Smooth muscle cell of the brain vasculature (primary cell): Measurements from ENCODE around the gene PTPRCAP.

Experiments used
- DNase-seq: peaks from one replicate; pipeline ENCODE4 v3.0.0-alpha.2; 2012; ENCODE audit warnings: low read depth, low spot score

PTPRCAP gene

GRCh38 chr11:67441098-67441563 is 3.6 kb upstream of the PTPRCAP start:
- DNase-seq, result no peak

- DNase-seq, result no peak
These were observed 3.0 kb upstream of the PTPRCAP start for GRCh38 chr11:67440229-67441097.

GRCh38 chr11:67439321-67440228 is 2.1 kb upstream of the PTPRCAP start:
- DNase-seq, result no peak

- no peak for DNase-seq
These were observed 848 bp upstream of the PTPRCAP start for GRCh38 chr11:67438158-67438902.

GRCh38 chr11:67437809-67438157 is 301 bp upstream of the PTPRCAP start:
- no peak for DNase-seq

GRCh38 chr11:67436459-67437081 is 912 bp downstream of the PTPRCAP start:
- DNase-seq, result no peak

- DNase-seq, result no peak
These were observed 1.6 kb downstream of the PTPRCAP start for GRCh38 chr11:67435727-67436458.

GRCh38 chr11:67435031-67435726 is 2.3 kb downstream of the PTPRCAP start:
- no peak for DNase-seq

- no peak for DNase-seq
These were observed 3.0 kb downstream of the PTPRCAP start for GRCh38 chr11:67434395-67434881.

- DNase-seq, result no peak
These were observed 3.7 kb downstream of the PTPRCAP start for GRCh38 chr11:67433536-67434394.

GRCh38 chr11:67432655-67433349 is 4.7 kb downstream of the PTPRCAP start:
- DNase-seq, result no peak

GRCh38 chr11:67431346-67432249 is 5.9 kb downstream of the PTPRCAP start:
- DNase-seq, result no peak

- no peak for DNase-seq
These were observed 7.8 kb downstream of the PTPRCAP start for GRCh38 chr11:67429722-67430121.

GRCh38 chr11:67429038-67429668 is 8.3 kb downstream of the PTPRCAP start:
- no peak for DNase-seq

- DNase-seq, result peak; percentile 93
These were observed 9.2 kb downstream of the PTPRCAP start, which contains the start of gene RPS6KB2 for GRCh38 chr11:67428052-67429001. Gene RPS6KB2, plus strand, starts transcription at chr11:67428494. Its CDS starts 52 bp downstream, at chr11:67428546.
